Liver (tissue), 3 donors: ENCODE data around the gene KNG1.

Experiments
- EGR1 ChIP-seq, 2 donors: IDR thresholded peaks; 2 replicates each; pipeline ENCODE4 v1.6.1; 2016 to 2018; ENCODE audit warnings: antibody characterized with exemption in 2 of 2, low read depth in 2 of 2
- GABPA ChIP-seq, 2 donors: IDR thresholded peaks in 1 of 2; conservative IDR thresholded peaks in 1 of 2; 2 replicates each; pipeline ENCODE4 v1.6.1; 2016; ENCODE audit warnings: antibody characterized with exemption in 2 of 2, mild to moderate bottlenecking in 1 of 2, moderate library complexity in 1 of 2
- HNF4A ChIP-seq, 2 donors: conservative IDR thresholded peaks; 2 replicates each; pipeline ENCODE4 v1.6.1; 2016; ENCODE audit warnings: antibody characterized with exemption in 2 of 2, mild to moderate bottlenecking in 2 of 2
- MAX ChIP-seq: IDR thresholded peaks from 2 replicates; pipeline ENCODE4 v1.6.1; 2016; ENCODE audit warnings: antibody characterized with exemption
- NR2F2 ChIP-seq: IDR thresholded peaks from 2 replicates; pipeline ENCODE4 v1.6.1; 2016; ENCODE audit warnings: antibody characterized with exemption
- RAD21 ChIP-seq, 2 donors: IDR thresholded peaks; 2 replicates each; pipeline ENCODE4 v1.6.1; 2016; ENCODE audit warnings: antibody characterized with exemption in 2 of 2, mild to moderate bottlenecking in 2 of 2
- SP1 ChIP-seq: IDR thresholded peaks from 2 replicates; pipeline ENCODE4 v1.6.1; 2018; ENCODE audit warnings: antibody characterized with exemption, mild to moderate bottlenecking
- TAF1 ChIP-seq: conservative IDR thresholded peaks from 2 replicates; pipeline ENCODE4 v1.6.1; 2016; ENCODE audit warnings: antibody characterized with exemption, mild to moderate bottlenecking
- YY1 ChIP-seq: IDR thresholded peaks from 2 replicates; pipeline ENCODE4 v1.6.1; 2016; ENCODE audit warnings: antibody characterized with exemption, mild to moderate bottlenecking
- TF ChIP-seq, protein P1 (sequence below): fragments of 150-350 bp; IDR thresholded peaks from 2 replicates; pipeline ENCODE4 v1.5.1; 2017; ENCODE audit warnings: improper control_type of control experiment, low read depth, low read length; ENCODE audit not compliant: missing input control
- TF ChIP-seq, protein P2 (sequence below): IDR thresholded peaks from 2 replicates; pipeline ENCODE4 v1.6.1; 2016; ENCODE audit warnings: antibody characterized with exemption, mild to moderate bottlenecking
- donor health status: healthy.
- donor health status: healthy.

- TF ChIP-seq, protein P1, sequence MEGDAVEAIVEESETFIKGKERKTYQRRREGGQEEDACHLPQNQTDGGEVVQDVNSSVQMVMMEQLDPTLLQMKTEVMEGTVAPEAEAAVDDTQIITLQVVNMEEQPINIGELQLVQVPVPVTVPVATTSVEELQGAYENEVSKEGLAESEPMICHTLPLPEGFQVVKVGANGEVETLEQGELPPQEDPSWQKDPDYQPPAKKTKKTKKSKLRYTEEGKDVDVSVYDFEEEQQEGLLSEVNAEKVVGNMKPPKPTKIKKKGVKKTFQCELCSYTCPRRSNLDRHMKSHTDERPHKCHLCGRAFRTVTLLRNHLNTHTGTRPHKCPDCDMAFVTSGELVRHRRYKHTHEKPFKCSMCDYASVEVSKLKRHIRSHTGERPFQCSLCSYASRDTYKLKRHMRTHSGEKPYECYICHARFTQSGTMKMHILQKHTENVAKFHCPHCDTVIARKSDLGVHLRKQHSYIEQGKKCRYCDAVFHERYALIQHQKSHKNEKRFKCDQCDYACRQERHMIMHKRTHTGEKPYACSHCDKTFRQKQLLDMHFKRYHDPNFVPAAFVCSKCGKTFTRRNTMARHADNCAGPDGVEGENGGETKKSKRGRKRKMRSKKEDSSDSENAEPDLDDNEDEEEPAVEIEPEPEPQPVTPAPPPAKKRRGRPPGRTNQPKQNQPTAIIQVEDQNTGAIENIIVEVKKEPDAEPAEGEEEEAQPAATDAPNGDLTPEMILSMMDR: no peak
- TF ChIP-seq MAX (no peak), EGR1 (IDR thresholded peaks at IDR 0.05; ENCODE audit: low read depth in 2 of 2) (no peak), RAD21 (IDR thresholded peaks at IDR 0.05) (no peak), NR2F2 (no peak), HNF4A (conservative IDR thresholded peaks at IDR 0.05) (no peak), TAF1 (no peak), GABPA (IDR thresholded peaks at IDR 0.05 in 1 of 2, conservative IDR thresholded peaks at IDR 0.05 in 1 of 2) (no peak), YY1 (no peak), SP1 (no peak)
- TF ChIP-seq, protein P2, sequence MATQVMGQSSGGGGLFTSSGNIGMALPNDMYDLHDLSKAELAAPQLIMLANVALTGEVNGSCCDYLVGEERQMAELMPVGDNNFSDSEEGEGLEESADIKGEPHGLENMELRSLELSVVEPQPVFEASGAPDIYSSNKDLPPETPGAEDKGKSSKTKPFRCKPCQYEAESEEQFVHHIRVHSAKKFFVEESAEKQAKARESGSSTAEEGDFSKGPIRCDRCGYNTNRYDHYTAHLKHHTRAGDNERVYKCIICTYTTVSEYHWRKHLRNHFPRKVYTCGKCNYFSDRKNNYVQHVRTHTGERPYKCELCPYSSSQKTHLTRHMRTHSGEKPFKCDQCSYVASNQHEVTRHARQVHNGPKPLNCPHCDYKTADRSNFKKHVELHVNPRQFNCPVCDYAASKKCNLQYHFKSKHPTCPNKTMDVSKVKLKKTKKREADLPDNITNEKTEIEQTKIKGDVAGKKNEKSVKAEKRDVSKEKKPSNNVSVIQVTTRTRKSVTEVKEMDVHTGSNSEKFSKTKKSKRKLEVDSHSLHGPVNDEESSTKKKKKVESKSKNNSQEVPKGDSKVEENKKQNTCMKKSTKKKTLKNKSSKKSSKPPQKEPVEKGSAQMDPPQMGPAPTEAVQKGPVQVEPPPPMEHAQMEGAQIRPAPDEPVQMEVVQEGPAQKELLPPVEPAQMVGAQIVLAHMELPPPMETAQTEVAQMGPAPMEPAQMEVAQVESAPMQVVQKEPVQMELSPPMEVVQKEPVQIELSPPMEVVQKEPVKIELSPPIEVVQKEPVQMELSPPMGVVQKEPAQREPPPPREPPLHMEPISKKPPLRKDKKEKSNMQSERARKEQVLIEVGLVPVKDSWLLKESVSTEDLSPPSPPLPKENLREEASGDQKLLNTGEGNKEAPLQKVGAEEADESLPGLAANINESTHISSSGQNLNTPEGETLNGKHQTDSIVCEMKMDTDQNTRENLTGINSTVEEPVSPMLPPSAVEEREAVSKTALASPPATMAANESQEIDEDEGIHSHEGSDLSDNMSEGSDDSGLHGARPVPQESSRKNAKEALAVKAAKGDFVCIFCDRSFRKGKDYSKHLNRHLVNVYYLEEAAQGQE: no peak
Measured at GRCh38 chr3:186691676-186692075, 25.5 kb upstream of the KNG1 start.
